Measurements from ENCODE around the gene RUNX1.

The RUNX1 gene

GRCh38 chr21:35048183-35048601, 910 bp downstream of the RUNX1 start:
- TF ChIP-seq CTCF (IDR thresholded peaks at IDR 0.05): no peak

GRCh38 chr21:35046880-35047229, 2.2 kb downstream of the RUNX1 start:
- no peak for TF ChIP-seq CTCF (IDR thresholded peaks at IDR 0.05)

GRCh38 chr21:35046263-35046624, 2.9 kb downstream of the RUNX1 start:
- TF ChIP-seq CTCF (IDR thresholded peaks at IDR 0.05): no peak

- no peak for TF ChIP-seq CTCF (IDR thresholded peaks at IDR 0.05)
Measured at GRCh38 chr21:35045542-35046262, 3.4 kb downstream of the RUNX1 start.

- no peak for TF ChIP-seq CTCF (IDR thresholded peaks at IDR 0.05)
Measured at GRCh38 chr21:35044770-35045541, 4.1 kb downstream of the RUNX1 start.

- TF ChIP-seq CTCF (IDR thresholded peaks at IDR 0.05): no peak
Measured at GRCh38 chr21:35044128-35044527, 5.0 kb downstream of the RUNX1 start.

- no peak for TF ChIP-seq CTCF (IDR thresholded peaks at IDR 0.05)
Measured at GRCh38 chr21:35043549-35043948, 5.6 kb downstream of the RUNX1 start.

All from LNCAP (cell line).